HEK293 (cell line): ENCODE results near the gene NFIC.

ENCODE experiments used
- ZNF138 ChIP-seq: fragments of 450-650 bp; formaldehyde crosslinking; IDR thresholded peaks from 2 replicates; pipeline ENCODE4 v1.5.1; 2016; ENCODE audit warnings: missing biosample characterization, missing genetic modification characterization, borderline replicate concordance
- ZNF175 ChIP-seq: fragments of 450-650 bp; formaldehyde crosslinking; IDR thresholded peaks from 2 replicates; pipeline ENCODE4 v1.5.1; 2016; ENCODE audit warnings: missing biosample characterization, missing genetic modification characterization
- ZNF354C ChIP-seq: fragments of 450-650 bp; formaldehyde crosslinking; IDR thresholded peaks from 2 replicates; pipeline ENCODE4 v1.5.1; 2016; ENCODE audit warnings: missing biosample characterization, missing genetic modification characterization, low read depth, borderline replicate concordance
- ZNF423 ChIP-seq: fragments of 450-650 bp; formaldehyde crosslinking; IDR thresholded peaks from 2 replicates; pipeline ENCODE4 v1.5.1; 2016; ENCODE audit warnings: missing biosample characterization, missing genetic modification characterization
- TF ChIP-seq, protein P1 (sequence below): fragments of 450-650 bp; formaldehyde crosslinking; IDR thresholded peaks from 2 replicates; pipeline ENCODE4 v1.5.1; 2016; ENCODE audit warnings: missing biosample characterization, missing genetic modification characterization
- TF ChIP-seq, protein P2 (sequence below): fragments of 450-650 bp; formaldehyde crosslinking; IDR thresholded peaks from 2 replicates; pipeline ENCODE4 v1.5.1; 2016; ENCODE audit warnings: missing biosample characterization, missing genetic modification characterization

DNA sequence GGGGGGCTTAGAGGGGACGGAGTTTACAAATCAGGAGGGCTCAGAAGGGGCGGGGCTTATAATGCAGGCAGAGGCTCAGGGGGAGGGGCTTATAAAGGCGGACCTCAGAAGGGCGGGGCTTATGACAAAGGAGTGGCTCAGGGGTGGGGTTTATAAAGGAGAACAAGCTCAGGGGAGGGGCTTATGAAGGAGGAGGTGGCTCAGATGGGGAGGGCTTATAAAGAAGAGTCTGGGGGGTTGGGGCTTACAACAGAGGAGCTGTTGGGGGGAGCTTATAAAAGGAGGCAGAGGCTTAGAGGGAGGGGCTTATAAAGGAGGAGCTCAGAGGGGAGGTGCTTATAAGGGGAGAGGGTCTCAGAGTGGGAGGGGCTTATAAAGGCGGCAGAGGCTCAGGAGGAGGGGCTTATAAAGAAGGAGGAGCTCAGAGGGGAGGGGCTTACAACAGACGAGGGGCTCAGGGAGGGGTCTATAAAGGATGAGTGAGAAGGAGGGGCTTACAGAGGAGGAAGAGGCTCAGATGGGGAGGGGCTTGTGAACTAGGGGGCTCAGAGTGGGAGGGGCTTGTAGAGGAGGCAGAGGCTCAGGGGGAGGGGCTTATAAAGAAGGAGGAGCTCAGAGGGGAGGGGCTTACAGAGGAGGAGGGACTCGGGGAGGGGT is 112.9 kb downstream of the NFIC start:
- TF ChIP-seq, protein P1, sequence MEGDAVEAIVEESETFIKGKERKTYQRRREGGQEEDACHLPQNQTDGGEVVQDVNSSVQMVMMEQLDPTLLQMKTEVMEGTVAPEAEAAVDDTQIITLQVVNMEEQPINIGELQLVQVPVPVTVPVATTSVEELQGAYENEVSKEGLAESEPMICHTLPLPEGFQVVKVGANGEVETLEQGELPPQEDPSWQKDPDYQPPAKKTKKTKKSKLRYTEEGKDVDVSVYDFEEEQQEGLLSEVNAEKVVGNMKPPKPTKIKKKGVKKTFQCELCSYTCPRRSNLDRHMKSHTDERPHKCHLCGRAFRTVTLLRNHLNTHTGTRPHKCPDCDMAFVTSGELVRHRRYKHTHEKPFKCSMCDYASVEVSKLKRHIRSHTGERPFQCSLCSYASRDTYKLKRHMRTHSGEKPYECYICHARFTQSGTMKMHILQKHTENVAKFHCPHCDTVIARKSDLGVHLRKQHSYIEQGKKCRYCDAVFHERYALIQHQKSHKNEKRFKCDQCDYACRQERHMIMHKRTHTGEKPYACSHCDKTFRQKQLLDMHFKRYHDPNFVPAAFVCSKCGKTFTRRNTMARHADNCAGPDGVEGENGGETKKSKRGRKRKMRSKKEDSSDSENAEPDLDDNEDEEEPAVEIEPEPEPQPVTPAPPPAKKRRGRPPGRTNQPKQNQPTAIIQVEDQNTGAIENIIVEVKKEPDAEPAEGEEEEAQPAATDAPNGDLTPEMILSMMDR, result no peak
- TF ChIP-seq ZNF354C (tag by site-specific recombination) (no peak), ZNF138 (no peak), ZNF175 (no peak), ZNF423 (tag by site-specific recombination) (no peak)
- TF ChIP-seq, protein P2, sequence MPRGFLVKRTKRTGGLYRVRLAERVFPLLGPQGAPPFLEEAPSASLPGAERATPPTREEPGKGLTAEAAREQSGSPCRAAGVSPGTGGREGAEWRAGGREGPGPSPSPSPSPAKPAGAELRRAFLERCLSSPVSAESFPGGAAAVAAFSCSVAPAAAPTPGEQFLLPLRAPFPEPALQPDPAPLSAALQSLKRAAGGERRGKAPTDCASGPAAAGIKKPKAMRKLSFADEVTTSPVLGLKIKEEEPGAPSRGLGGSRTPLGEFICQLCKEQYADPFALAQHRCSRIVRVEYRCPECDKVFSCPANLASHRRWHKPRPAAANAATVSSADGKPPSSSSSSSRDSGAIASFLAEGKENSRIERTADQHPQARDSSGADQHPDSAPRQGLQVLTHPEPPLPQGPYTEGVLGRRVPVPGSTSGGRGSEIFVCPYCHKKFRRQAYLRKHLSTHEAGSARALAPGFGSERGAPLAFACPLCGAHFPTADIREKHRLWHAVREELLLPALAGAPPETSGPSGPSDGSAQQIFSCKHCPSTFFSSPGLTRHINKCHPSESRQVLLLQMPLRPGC (tag by site-specific recombination), result no peak
